Lung (tissue), 12 donors: ENCODE results near the gene TRPM3. TPM values are rescaled to one million over a fixed set of nuclear protein-coding genes. Genes with fewer than 3 reads are reported as not detected.
A peak's percentile ranks its signal among the peaks of the same experiment; 100 is the strongest.

Experiments
- ATAC-seq: fragments of 200-7000 bp; cut with Tn5 transposase; one replicate; pipeline ENCODE4 v1.9.1; 2020; ENCODE audit warnings: moderate number of reproducible peaks; ENCODE audit not compliant: insufficient read depth, low FRiP score
- DNase-seq, 3 donors: peaks; one replicate each; pipeline ENCODE4 v3.0.0-alpha.2; 2013 to 2017
- H3K27ac ChIP-seq, 2 donors: one replicate each; pipeline ENCODE4 v1.5.1; 2013; ENCODE audit warnings: mild to moderate bottlenecking in 2 of 2, moderate library complexity in 2 of 2, control low read depth in 1 of 2, inconsistent platforms in 1 of 2, low read depth in 1 of 2, low read length in 1 of 2
- H3K27me3 ChIP-seq, 3 donors: one replicate each; pipeline ENCODE4 v1.5.1; 2013; ENCODE audit warnings: low read length in 2 of 3; ENCODE audit not compliant: control insufficient read depth in 3 of 3, insufficient read depth in 3 of 3
- H3K36me3 ChIP-seq, 4 donors: one replicate each; pipeline ENCODE4 v1.5.1; 2013; ENCODE audit warnings: low read length in 4 of 4, mild to moderate bottlenecking in 1 of 4, moderate library complexity in 1 of 4; ENCODE audit not compliant: control insufficient read depth in 4 of 4, insufficient read depth in 4 of 4
- H3K4me1 ChIP-seq, 5 donors: one replicate each; pipeline ENCODE4 v1.5.1; 2013; ENCODE audit warnings: low read length in 5 of 5, mild to moderate bottlenecking in 2 of 5, moderate library complexity in 1 of 5; ENCODE audit not compliant: control insufficient read depth in 5 of 5, insufficient read depth in 5 of 5
- H3K4me3 ChIP-seq: one replicate; pipeline ENCODE4 v1.5.1; 2013; ENCODE audit warnings: mild to moderate bottlenecking, control low read depth, moderate library complexity
- H3K9ac ChIP-seq, 2 donors: one replicate each; pipeline ENCODE4 v1.5.1; 2013; ENCODE audit warnings: low read length in 2 of 2, control low read depth in 1 of 2; ENCODE audit not compliant: insufficient read depth in 1 of 2
- H3K9me3 ChIP-seq, 4 donors: one replicate each; pipeline ENCODE4 v1.5.1; 2013; ENCODE audit warnings: low read length in 3 of 4, mild to moderate bottlenecking in 1 of 4, moderate library complexity in 1 of 4; ENCODE audit not compliant: control insufficient read depth in 4 of 4, insufficient read depth in 3 of 4
- CTCF ChIP-seq: IDR thresholded peaks from 2 replicates; pipeline ENCODE4 v1.5.1; 2012; ENCODE audit warnings: mild to moderate bottlenecking; ENCODE audit errors: control extremely low read depth, extremely low read depth
- WGBS, 2 donors: extraction: QIAGEN DNeasy Blood & Tissue Kit; methylation state at CpG; one replicate each; pipeline ENCODE4 v1.1.7; 2013; 5-methylcytosine and 5-hydroxymethylcytosine counted together
- polyA plus RNA-seq, 2 donors: library from polyadenylated mRNA; stranded (reverse); fragments of 200-250 nt; gene quantifications; one replicate each; pipeline ENCODE4 v1.2.1, GENCODE V29; 2013
- total RNA-seq, 2 donors: library from RNA; depleted of rRNA in 1 of 2; stranded (reverse); fragments of >200 nt in 1 of 2; gene quantifications; one replicate each; pipeline ENCODE4 v1.2.1, GENCODE V29; 2014 to 2021
- donor health status: control.
- donor health status: control.
- donor health status: Bipolar disorder and iron deficiency.
- donor health status: healthy.
- donor health status: DM: yes; HTN: yes; CAD: no.

Gene TRPM3
- total and polyA plus RNA-seq, 4 donors: 0.02 to 1.4 (median 0.49) TPM; not detected in 1

GRCh38 chr9:70498866-70499265 is 622.6 kb downstream of the TRPM3 start:
- no peak for TF ChIP-seq CTCF
- Histone ChIP-seq H3K9ac (peak overlapping the region in 1 of 2 donors; percentile 36), H3K27ac (no peak overlapping the region), H3K9me3 (no peaks in the 10 kb centered on the region), H3K4me3 (no peak overlapping the region), H3K27me3 (no peaks in the 10 kb centered on the region), H3K36me3 (no peaks in the 10 kb centered on the region), H3K4me1 (peaks cover 0 to 10% (median 0%) of the 10 kb centered on the region in 5 donors)
- ATAC-seq (no peak), DNase-seq (no peak)
- WGBS, 2 donors: 91 to 98% methylated on average over 3 of the region's 3 CpGs

- no peaks in the 10 kb centered on the region for H3K27me3 ChIP-seq
- H3K4me1 ChIP-seq: peaks cover 0 to 13% (median 6%) of the 10 kb centered on the region in 5 donors
- no peak for TF ChIP-seq CTCF
- DNase-seq (no peak), ATAC-seq (no peak)
- 79 to 83% methylated on average over 2 of the region's 2 CpGs for WGBS, 2 donors
- no peak overlapping the region for H3K27ac ChIP-seq
- no peak overlapping the region for H3K9ac ChIP-seq
- H3K36me3 ChIP-seq: no peaks in the 10 kb centered on the region
- no peaks in the 10 kb centered on the region for H3K9me3 ChIP-seq
- H3K4me3 ChIP-seq: no peak overlapping the region
Observed at GRCh38 chr9:70496244-70496643, 625.2 kb downstream of the TRPM3 start.

GRCh38 chr9:70495514-70495913 is 625.9 kb downstream of the TRPM3 start:
- Histone ChIP-seq H3K9me3 (no peaks in the 10 kb centered on the region), H3K4me3 (no peak overlapping the region), H3K27me3 (no peaks in the 10 kb centered on the region), H3K36me3 (no peaks in the 10 kb centered on the region), H3K27ac (no peak overlapping the region), H3K4me1 (peaks cover 0 to 14% (median 6%) of the 10 kb centered on the region in 5 donors), H3K9ac (no peak overlapping the region)
- WGBS, 2 donors: 86 to 89% methylated on average over 6 of the region's 6 CpGs
- TF ChIP-seq CTCF: no peak
- DNase-seq (no peak), ATAC-seq (no peak)

- Histone ChIP-seq H3K9ac (no peak overlapping the region), H3K36me3 (no peaks in the 10 kb centered on the region), H3K4me1 (peaks cover 0 to 13% (median 6%) of the 10 kb centered on the region in 5 donors), H3K4me3 (no peak overlapping the region), H3K9me3 (no peaks in the 10 kb centered on the region), H3K27ac (no peak overlapping the region), H3K27me3 (no peaks in the 10 kb centered on the region)
- TF ChIP-seq CTCF: no peak
- ATAC-seq (no peak), DNase-seq (no peak)
- WGBS, 2 donors: 19 to 41% methylated on average over 5 of the region's 5 CpGs
Observed at GRCh38 chr9:70494221-70494620, 627.2 kb downstream of the TRPM3 start.
